GM06990 (cell line): ENCODE results near the gene ERC1.

ENCODE experiments used
- DNase-seq: peaks from one replicate; pipeline ENCODE4 v3.0.0-alpha.2; 2011; ENCODE audit not compliant: insufficient read length; ENCODE audit errors: extremely low read depth
- H3K27me3 ChIP-seq: replicated peaks from 2 replicates; pipeline ENCODE4 v1.6.0; 2011; ENCODE audit warnings: low read length; ENCODE audit not compliant: control insufficient read depth, insufficient read depth
- H3K36me3 ChIP-seq: 2 replicates; pipeline ENCODE4 v1.5.1; 2011; ENCODE audit warnings: low read length; ENCODE audit not compliant: control insufficient read depth, insufficient read depth
- H3K4me3 ChIP-seq: replicated peaks from 2 replicates; pipeline ENCODE4 v1.5.1; 2011; ENCODE audit warnings: low read depth, mild to moderate bottlenecking, control low read depth, low read length
- CTCF ChIP-seq: IDR thresholded peaks from 2 replicates; pipeline ENCODE4 v1.5.1; 2011; ENCODE audit warnings: low read length, control low read depth, mild to moderate bottlenecking, inconsistent platforms; ENCODE audit not compliant: insufficient read depth, poor library complexity, severe bottlenecking

The ERC1 gene

GRCh38 chr12:981961-982360 is 9.1 kb upstream of the ERC1 start:
- TF ChIP-seq CTCF: no peak
- H3K36me3 ChIP-seq: no peaks in the 10 kb centered on the region
- H3K4me3 ChIP-seq: no peak overlapping the region
- no peaks in the 10 kb centered on the region for H3K27me3 ChIP-seq
- no peak for DNase-seq

GRCh38 chr12:988646-989045 is 2.4 kb upstream of the ERC1 start:
- no peak for DNase-seq
- no peak for TF ChIP-seq CTCF
- no peak overlapping the region for H3K4me3 ChIP-seq

GRCh38 chr12:989051-989450 is 2.0 kb upstream of the ERC1 start:
- H3K36me3 ChIP-seq: no peaks in the 10 kb centered on the region
- TF ChIP-seq CTCF: no peak
- no peaks in the 10 kb centered on the region; the same call in 1 of the 2 replicates for H3K27me3 ChIP-seq
- no peak for DNase-seq
- no peak overlapping the region for H3K4me3 ChIP-seq

More at GRCh38 chr12:988646-989045, 2.4 kb upstream of the ERC1 start:
- Histone ChIP-seq H3K36me3 (no peaks in the 10 kb centered on the region), H3K27me3 (no peaks in the 10 kb centered on the region; the same call in 1 of the 2 replicates)

GRCh38 chr12:989751-990660 is 1.0 kb upstream of the ERC1 start:
- Histone ChIP-seq H3K4me3 (peak overlapping the region; percentile 77), H3K36me3 (no peaks in the 10 kb centered on the region), H3K27me3 (no peaks in the 10 kb centered on the region; the same call in 1 of the 2 replicates)
- DNase-seq: no peak
- no peak for TF ChIP-seq CTCF

GRCh38 chr12:991350-992333 is 619 bp downstream of the ERC1 start:
- no peaks in the 10 kb centered on the region; the same call in 1 of the 2 replicates for H3K27me3 ChIP-seq
- no peak for TF ChIP-seq CTCF
- DNase-seq: no peak
- H3K4me3 ChIP-seq: peak overlapping the region; percentile 77
- H3K36me3 ChIP-seq: no peaks in the 10 kb centered on the region
